Endothelial cell of umbilical vein (primary cell): ENCODE results near the gene PTPRD. TPM values are rescaled to one million over a fixed set of nuclear protein-coding genes. Genes with fewer than 3 reads are reported as not detected.

Source experiments
- BruUV-seq: library from RNA; stranded (reverse); fragments of 400-500 nt; replicated peaks from 2 replicates; lab custom pipeline; 2021; lab: Mats Ljungman, UMichigan
- CTCF ChIA-PET: fragments of 300-600, 350-600 bp; sonication (Branson Sonifier 250); formaldehyde crosslinking; loops from one replicate; lab custom pipeline; 2021; ENCODE audit warnings: antibody characterized with exemption, inconsistent platforms; lab: Charles Lee
- POLR2A ChIA-PET: fragments of 300-600, 350-600 bp; sonication (Branson Sonifier 250); formaldehyde crosslinking; loops from one replicate; lab custom pipeline; 2021; ENCODE audit warnings: antibody characterized with exemption, inconsistent platforms; lab: Charles Lee
- DNase-seq: peaks from one replicate; pipeline ENCODE4 v3.0.0-alpha.2; 2011; ENCODE audit warnings: low read depth, low spot score
- FAIRE-seq: peaks from 2 replicates; lab custom pipeline; 2011; peaks lifted over from hg19 to GRCh38; lab: Jason Lieb, UNC
- H2AFZ ChIP-seq: 2 replicates; pipeline ENCODE4 v1.6.0; 2012; ENCODE audit warnings: low read depth, low read length, control low read depth, inconsistent platforms
- H3K27ac ChIP-seq: 2 replicates; pipeline ENCODE4 v1.5.1; 2011; ENCODE audit warnings: low read depth, mild to moderate bottlenecking, control low read depth, low read length, moderate library complexity; ENCODE audit not compliant: insufficient read depth
- H3K27me3 ChIP-seq, 2 experiments: 2 replicates each; pipeline versions ENCODE4 v1.6.0 to v1.6.1; 2011; ENCODE audit warnings: low read length in 2 of 2, mixed read lengths in 1 of 2; ENCODE audit not compliant: control insufficient read depth in 2 of 2, insufficient read depth in 2 of 2
- H3K36me3 ChIP-seq, 2 experiments: 2 replicates in 1 of 2; 3 replicates in 1 of 2; pipeline ENCODE4 v1.5.1; 2011; ENCODE audit warnings: low read length in 2 of 2, mild to moderate bottlenecking in 1 of 2, moderate library complexity in 1 of 2; ENCODE audit not compliant: control insufficient read depth in 2 of 2, insufficient read depth in 2 of 2; ENCODE audit errors: extremely low read depth in 1 of 2
- H3K4me1 ChIP-seq: 3 replicates; pipeline ENCODE4 v1.5.1; 2011; ENCODE audit warnings: mild to moderate bottlenecking, low read length; ENCODE audit not compliant: control insufficient read depth, insufficient read depth; ENCODE audit errors: extremely low read depth
- H3K4me2 ChIP-seq: 2 replicates; pipeline ENCODE4 v1.6.1; 2011; ENCODE audit warnings: low read length, control low read depth, mixed read lengths; ENCODE audit not compliant: insufficient read depth
- H3K4me3 ChIP-seq, 3 experiments: fragments of 200-600 bp in 1 of 3; sonication (generic), shearing (Covaris generic) in 1 of 3; replicated peaks in 1 of 3; 2 replicates each; pipeline ENCODE4 v1.5.1; 2011 to 2016; ENCODE audit warnings: control low read depth in 3 of 3, low read length in 3 of 3, mild to moderate bottlenecking in 2 of 3, inconsistent platforms in 1 of 3, low read depth in 1 of 3, moderate library complexity in 1 of 3; ENCODE audit not compliant: insufficient read depth in 1 of 3
- H3K79me2 ChIP-seq: 2 replicates; pipeline ENCODE4 v1.6.0; 2012; ENCODE audit warnings: low read length, inconsistent platforms; ENCODE audit not compliant: control insufficient read depth, insufficient read depth
- H3K9ac ChIP-seq: replicated peaks from 2 replicates; pipeline ENCODE3; 2011; ENCODE audit warnings: low read length, control low read depth; ENCODE audit not compliant: insufficient read depth; ENCODE audit errors: extremely low read depth
- H3K9me1 ChIP-seq: replicated peaks from 3 replicates; pipeline ENCODE4 v1.6.0; 2011; ENCODE audit warnings: mild to moderate bottlenecking, low read length; ENCODE audit not compliant: control insufficient read depth, insufficient read depth; ENCODE audit errors: extremely low read depth
- H3K9me3 ChIP-seq: replicated peaks from 2 replicates; pipeline ENCODE4 v1.5.1; 2012; ENCODE audit warnings: low read length, inconsistent platforms; ENCODE audit not compliant: control insufficient read depth, insufficient read depth
- H4K20me1 ChIP-seq: replicated peaks from 2 replicates; pipeline ENCODE3; 2011; ENCODE audit warnings: mild to moderate bottlenecking, low read length; ENCODE audit not compliant: control insufficient read depth, insufficient read depth; ENCODE audit errors: extremely low read depth
- CTCF ChIP-seq, 2 donors: IDR thresholded peaks; 1 replicate in 1 of 2; 2 replicates in 1 of 2; pipeline ENCODE4 v1.5.1; 2011; ENCODE audit warnings: low read length in 2 of 2, mild to moderate bottlenecking in 2 of 2, moderate library complexity in 2 of 2, control low read depth in 1 of 2, inconsistent platforms in 1 of 2, low read depth in 1 of 2; ENCODE audit not compliant: insufficient read depth in 1 of 2; ENCODE audit errors: extremely low read depth in 1 of 2
- EZH2 ChIP-seq: IDR thresholded peaks from 2 replicates; pipeline ENCODE4 v1.6.1; 2012; ENCODE audit warnings: borderline replicate concordance, low read depth, mild to moderate bottlenecking, moderate library complexity, low read length, inconsistent platforms; ENCODE audit not compliant: severe bottlenecking
- FOS ChIP-seq: IDR thresholded peaks from 2 replicates; pipeline ENCODE4 v1.6.1; 2011; ENCODE audit warnings: mild to moderate bottlenecking, low read length, moderate library complexity, borderline replicate concordance; ENCODE audit not compliant: insufficient read depth
- GATA2 ChIP-seq: IDR thresholded peaks from 2 replicates; pipeline ENCODE4 v1.7.0; 2011; ENCODE audit warnings: low read depth, mild to moderate bottlenecking, moderate library complexity, mixed read lengths, low read length; ENCODE audit not compliant: insufficient read length, insufficient read depth
- JUN ChIP-seq: IDR thresholded peaks from 2 replicates; pipeline ENCODE4 v1.6.1; 2011; ENCODE audit warnings: borderline replicate concordance, low read depth; ENCODE audit not compliant: insufficient read length, insufficient read depth
- MAX ChIP-seq: IDR thresholded peaks from 2 replicates; pipeline ENCODE4 v1.6.1; 2011; ENCODE audit not compliant: insufficient read depth, insufficient read length
- MYC ChIP-seq: IDR thresholded peaks from one replicate; pipeline ENCODE4 v1.6.1; 2011; ENCODE audit warnings: mild to moderate bottlenecking, low read depth, low read length
- POLR2A ChIP-seq: IDR thresholded peaks from 2 replicates; pipeline ENCODE4 v1.6.1; 2012; ENCODE audit warnings: low read depth, mild to moderate bottlenecking, control low read depth, low read length
- POLR2AphosphoS5 ChIP-seq: IDR thresholded peaks from 2 replicates; pipeline ENCODE4 v1.6.1; 2012; ENCODE audit warnings: low read depth, mild to moderate bottlenecking, control low read depth, low read length, moderate library complexity; ENCODE audit not compliant: insufficient read depth
- dilution Hi-C: fragments of 300-500 bp; cut with MboI; formaldehyde crosslinking; loops from one replicate; pipeline ENCODE4 v1.15.0; 2019; ENCODE audit warnings: low sequenced_read_pairs; ENCODE audit not compliant: extremely low pct_ligation_motif_present
- intact Hi-C: fragments of 100-400 bp; cut with micrococcal nuclease; formaldehyde crosslinking; loops from one replicate; pipeline ENCODE4 v1.10.0; 2022
- polyA plus RNA-seq, 4 experiments: library from polyadenylated mRNA; depleted of rRNA in 3 of 4; stranded (reverse) in 3 of 4; unstranded in 1 of 4; fragments of >200 nt; gene quantifications; 2 replicates each; pipeline versions ENCODE4 v1.2.1 to v1.2.3, GENCODE V29; 2011 to 2012; ENCODE audit warnings: missing spikeins in 1 of 4
- total RNA-seq: library from RNA; stranded (reverse); gene quantifications from 2 replicates; pipeline ENCODE4 v1.2.3, GENCODE V29; 2021

PTPRD gene
- total and polyA plus RNA-seq, 2 donors (not counting 3 experiments of a cell fraction or from before 2014, with no cell fraction given): 5.5 to 5.7 TPM

- no peak for DNase-seq
- dilution Hi-C loops (no loop called here), intact Hi-C loops (no loop called here)
- Histone ChIP-seq H3K4me1 (no peaks in the 10 kb centered on the region), H3K9me3 (no peaks in the 10 kb centered on the region), H3K4me3 (no peak overlapping the region), H4K20me1 (no peaks in the 10 kb centered on the region), H3K79me2 (no peaks in the 10 kb centered on the region), H3K27me3 (no peaks in the 10 kb centered on the region), H2AFZ (no peak overlapping the region), H3K9me1 (no peaks in the 10 kb centered on the region), H3K27ac (no peak overlapping the region), H3K9ac (no peak overlapping the region), H3K36me3 (no peaks in the 10 kb centered on the region), H3K4me2 (no peak overlapping the region)
- ChIA-PET POLR2A (no interaction called here), CTCF (no interaction called here)
- FAIRE-seq: no peak
- BruUV-seq: no TSS peak
- TF ChIP-seq GATA2: no peak
- no peak for TF ChIP-seq POLR2A
- TF ChIP-seq FOS: no peak
- TF ChIP-seq MAX: no peak
- TF ChIP-seq POLR2AphosphoS5: no peak
- TF ChIP-seq CTCF (IDR thresholded peaks at IDR 0.05; ENCODE audit: extremely low read depth in 1 of 2, insufficient read depth in 1 of 2, low read depth in 1 of 2, low read length in 2 of 2): no peak
- no peak for TF ChIP-seq EZH2
- no peak for TF ChIP-seq JUN
- no peak for TF ChIP-seq MYC
Measured at GRCh38 chr9:9133526-9133925, 1479.3 kb downstream of the PTPRD start.
